SK-N-SH treated with all-trans-retinoic acid at 6 μM for 48 hours (cell line): ENCODE data around the gene CTNNA3.

Source experiments
- ATAC-seq: fragments of 200-7000 bp; cut with Tn5 transposase; 3 replicates; pipeline ENCODE4 v1.9.1; 2020; ENCODE audit warnings: mild to moderate bottlenecking, moderate library complexity
- BACH2 ChIP-seq: fragments of 250-450 bp; sonication (Bioruptor Pico); IDR thresholded peaks from 2 replicates; pipeline ENCODE4 v1.9.0; 2021; ENCODE audit warnings: mild to moderate bottlenecking, borderline replicate concordance
- CREB5 ChIP-seq: fragments of 250-450 bp; sonication (Bioruptor Pico); IDR thresholded peaks from 2 replicates; pipeline ENCODE4 v1.5.1; 2020; ENCODE audit warnings: low read depth, mild to moderate bottlenecking, moderate library complexity
- CSDC2 ChIP-seq: fragments of 250-450 bp; sonication (Bioruptor Pico); IDR thresholded peaks from 2 replicates; pipeline ENCODE4 v1.5.0; 2020; ENCODE audit warnings: mild to moderate bottlenecking, moderate library complexity
- CSRNP3 ChIP-seq: fragments of 250-450 bp; sonication (Bioruptor Pico); IDR thresholded peaks from 2 replicates; pipeline ENCODE4 v1.5.1; 2021; ENCODE audit warnings: mild to moderate bottlenecking, moderate library complexity
- ESRRG ChIP-seq: fragments of 250-450 bp; sonication (Bioruptor Pico); IDR thresholded peaks from 2 replicates; pipeline ENCODE4 v1.6.1; 2021; ENCODE audit warnings: mild to moderate bottlenecking
- ISL1 ChIP-seq: fragments of 250-450 bp; sonication (Bioruptor Pico); IDR thresholded peaks from 2 replicates; pipeline ENCODE4 v2.1.2; 2022; ENCODE audit warnings: mild to moderate bottlenecking, moderate library complexity
- OSR1 ChIP-seq: fragments of 250-450 bp; sonication (Bioruptor Pico); IDR thresholded peaks from 2 replicates; pipeline ENCODE4 v1.8.0; 2022; ENCODE audit warnings: moderate library complexity, mild to moderate bottlenecking, inconsistent platforms
- PATZ1 ChIP-seq: fragments of 250-450 bp; sonication (Bioruptor Pico); IDR thresholded peaks from 2 replicates; pipeline ENCODE4 v1.8.0; 2020; ENCODE audit warnings: mild to moderate bottlenecking, moderate library complexity, borderline replicate concordance
- PPARA ChIP-seq: fragments of 250-450 bp; sonication (Bioruptor Pico); IDR thresholded peaks from 2 replicates; pipeline ENCODE4 v1.5.0; 2020; ENCODE audit warnings: mild to moderate bottlenecking, borderline replicate concordance
- RARB ChIP-seq: fragments of 250-450 bp; sonication (Bioruptor Pico); IDR thresholded peaks from 2 replicates; pipeline ENCODE4 v1.8.0; 2021; ENCODE audit warnings: mild to moderate bottlenecking, moderate library complexity
- SNAI2 ChIP-seq: fragments of 250-450 bp; sonication (Bioruptor Pico); IDR thresholded peaks from 2 replicates; pipeline ENCODE4 v1.5.0; 2020; ENCODE audit warnings: mild to moderate bottlenecking, moderate library complexity
- TCF4 ChIP-seq: fragments of 250-450 bp; sonication (Bioruptor Pico); IDR thresholded peaks from 2 replicates; pipeline ENCODE4 v1.8.0; 2021; ENCODE audit warnings: mild to moderate bottlenecking, moderate library complexity, borderline replicate concordance
- ZC3H10 ChIP-seq: fragments of 250-450 bp; sonication (Bioruptor Pico); IDR thresholded peaks from 2 replicates; pipeline ENCODE4 v1.5.1; 2021; ENCODE audit warnings: mild to moderate bottlenecking, moderate library complexity
- ZFP3 ChIP-seq: fragments of 250-450 bp; sonication (Bioruptor Pico); IDR thresholded peaks from 2 replicates; pipeline ENCODE4 v1.5.0; 2020; ENCODE audit warnings: mild to moderate bottlenecking, moderate library complexity
- ZFP30 ChIP-seq: fragments of 450-650 bp; formaldehyde crosslinking; IDR thresholded peaks from 2 replicates; pipeline ENCODE4 v1.5.0; 2022; ENCODE audit warnings: mild to moderate bottlenecking, moderate library complexity
- ZNF565 ChIP-seq: fragments of 450-650 bp; formaldehyde crosslinking; conservative IDR thresholded peaks from 2 replicates; pipeline ENCODE4 v1.5.0; 2020; ENCODE audit warnings: low read depth, mild to moderate bottlenecking, moderate library complexity

The CTNNA3 gene

GRCh38 chr10:66842371-66842770 is 853.6 kb downstream of the CTNNA3 start:
- ATAC-seq, result no peak
- TF ChIP-seq CSDC2, result no peak
- no peak for TF ChIP-seq BACH2 (CRISPR knock-in tag)

- ATAC-seq, result no peak
- TF ChIP-seq ISL1 (CRISPR knock-in tag), result no peak
Measured at GRCh38 chr10:66838656-66839055, 857.3 kb downstream of the CTNNA3 start.

GRCh38 chr10:66837990-66838389 is 858.0 kb downstream of the CTNNA3 start:
- ATAC-seq, result peak; percentile 67
- TF ChIP-seq TCF4, result no peak
- TF ChIP-seq CREB5 (CRISPR knock-in tag), result no peak
- no peak for TF ChIP-seq PPARA (CRISPR knock-in tag)
- TF ChIP-seq CSDC2, result no peak
- TF ChIP-seq ZFP3 (CRISPR knock-in tag), result no peak
- TF ChIP-seq ISL1 (CRISPR knock-in tag), result 0 out of 2 replicates have a peak, but pooled peaks have one; percentile 21
- TF ChIP-seq PATZ1, result no peak

GRCh38 chr10:66837335-66837734 is 858.7 kb downstream of the CTNNA3 start:
- ATAC-seq, result no peak
- no peak for TF ChIP-seq OSR1 (CRISPR knock-in tag)
- TF ChIP-seq TCF4, result no peak
- no peak for TF ChIP-seq ZNF565 (CRISPR knock-in tag)
- no peak for TF ChIP-seq PATZ1
- no peak for TF ChIP-seq CSRNP3
- TF ChIP-seq SNAI2 (CRISPR knock-in tag), result no peak
- no peak for TF ChIP-seq ESRRG (CRISPR knock-in tag)
- TF ChIP-seq BACH2 (CRISPR knock-in tag), result no peak
- TF ChIP-seq ZFP3 (CRISPR knock-in tag), result no peak
- TF ChIP-seq ZC3H10 (CRISPR knock-in tag), result no peak
- no peak for TF ChIP-seq PPARA (CRISPR knock-in tag)
- no peak for TF ChIP-seq ISL1 (CRISPR knock-in tag)
- TF ChIP-seq ZFP30 (CRISPR knock-in tag), result no peak

GRCh38 chr10:66836771-66837170 is 859.2 kb downstream of the CTNNA3 start:
- TF ChIP-seq RARB (CRISPR knock-in tag) (no peak), ZNF565 (CRISPR knock-in tag) (no peak), ZC3H10 (CRISPR knock-in tag) (no peak), SNAI2 (CRISPR knock-in tag) (no peak), PPARA (CRISPR knock-in tag) (no peak)
- ATAC-seq, result no peak

- TF ChIP-seq BACH2 (CRISPR knock-in tag), result no peak
- peak; percentile 81 for ATAC-seq
Measured at GRCh38 chr10:66836057-66836456, 859.9 kb downstream of the CTNNA3 start.

- no peak for ATAC-seq
- TF ChIP-seq ZC3H10 (CRISPR knock-in tag), result no peak
Measured at GRCh38 chr10:66835400-66835799, 860.6 kb downstream of the CTNNA3 start.
